Activated CD8-positive, alpha-beta memory T cell treated with anti-CD3 and anti-CD28 coated beads, Interleukin-2, amount 50 U/mL, for 1 hour (primary cell): Measurements from ENCODE around the gene FOSL2.

Experiments used
- DNase-seq: peaks from one replicate; pipeline ENCODE4 v3.0.0-alpha.2; 2020; ENCODE audit errors: extremely low read depth

FOSL2 gene

GRCh38 chr2:28374331-28374730, 18.3 kb upstream of the FOSL2 start:
- DNase-seq, result no peak

GRCh38 chr2:28375236-28375635, 17.4 kb upstream of the FOSL2 start:
- no peak for DNase-seq

- no peak for DNase-seq
Observed at GRCh38 chr2:28375742-28376631, 16.7 kb upstream of the FOSL2 start.

- no peak for DNase-seq
Observed at GRCh38 chr2:28377195-28377816, 15.4 kb upstream of the FOSL2 start.

- DNase-seq, result no peak
Observed at GRCh38 chr2:28377984-28378678, 14.5 kb upstream of the FOSL2 start.

GRCh38 chr2:28378679-28379584, 13.7 kb upstream of the FOSL2 start:
- DNase-seq, result no peak

- no peak for DNase-seq
Observed at GRCh38 chr2:28380219-28380618, 12.4 kb upstream of the FOSL2 start.

GRCh38 chr2:28381225-28382180, 11.2 kb upstream of the FOSL2 start:
- DNase-seq, result no peak

- DNase-seq, result no peak
Observed at GRCh38 chr2:28382755-28383154, 9.9 kb upstream of the FOSL2 start.

GRCh38 chr2:28387082-28387960, 5.3 kb upstream of the FOSL2 start:
- no peak for DNase-seq

GRCh38 chr2:28389399-28390240, 3.0 kb upstream of the FOSL2 start:
- no peak for DNase-seq

GRCh38 chr2:28390241-28390745, 2.4 kb upstream of the FOSL2 start:
- DNase-seq, result peak; percentile 85

GRCh38 chr2:28390746-28391563, 1.7 kb upstream of the FOSL2 start:
- no peak for DNase-seq

- peak; percentile 58 for DNase-seq
Observed at GRCh38 chr2:28391564-28392296, 928 bp upstream of the FOSL2 start.

GRCh38 chr2:28393114-28393836, 617 bp downstream of the FOSL2 start:
- DNase-seq, result no peak

GRCh38 chr2:28394331-28394877, 1.7 kb downstream of the FOSL2 start:
- no peak for DNase-seq
